Naive thymus-derived CD4-positive, alpha-beta T cell (primary cell): ENCODE data around the gene LDB2. TPM values are rescaled to one million over a fixed set of nuclear protein-coding genes. Genes with fewer than 3 reads are reported as not detected.
"Not testable (repeated sequence)": the region's sequence is repeated elsewhere in the genome, so short reads cannot be mapped to it uniquely, and the experiment has no call there.

Source experiments
- ATAC-seq: fragments of 150-1000 bp; cut with Tn5 transposase; 2 replicates; pipeline ENCODE4 v1.10.0; 2021; ENCODE audit warnings: mild to moderate bottlenecking, moderate library complexity
- CTCF ChIA-PET: fragments of 350-600 bp; sonication (Branson Sonifier 250); formaldehyde crosslinking; loops from one replicate; lab custom pipeline; 2021; ENCODE audit warnings: antibody characterized with exemption; lab: Charles Lee
- POLR2A ChIA-PET: fragments of 350-600 bp; sonication (Branson Sonifier 250); formaldehyde crosslinking; loops from one replicate; lab custom pipeline; 2021; ENCODE audit warnings: antibody characterized with exemption, inconsistent platforms; lab: Charles Lee
- DNase-seq, 9 donors: peaks; one replicate each; pipeline versions ENCODE4 v3.0.0 to v3.0.0-alpha.2; 2020 to 2022; ENCODE audit warnings: mixed read lengths in 1 of 9
- H3K27ac ChIP-seq: one replicate; pipeline ENCODE4 v1.7.0; 2013; ENCODE audit warnings: mild to moderate bottlenecking, low read depth, low read length, moderate library complexity
- H3K27me3 ChIP-seq, 2 donors: one replicate each; pipeline ENCODE4 v1.7.0; 2013; ENCODE audit warnings: low read length in 2 of 2, mild to moderate bottlenecking in 2 of 2, moderate library complexity in 2 of 2; ENCODE audit not compliant: control insufficient read depth in 2 of 2, insufficient read depth in 2 of 2
- H3K36me3 ChIP-seq, 3 experiments: 1 replicate in 2 of 3; 2 replicates in 1 of 3; pipeline ENCODE4 v1.7.0; 2013; ENCODE audit warnings: low read length in 3 of 3, mild to moderate bottlenecking in 3 of 3, moderate library complexity in 1 of 3; ENCODE audit not compliant: insufficient read depth in 3 of 3, control insufficient read depth in 2 of 3
- H3K4me1 ChIP-seq, 2 donors: one replicate each; pipeline ENCODE4 v1.7.0; 2013; ENCODE audit warnings: low read length in 2 of 2, mild to moderate bottlenecking in 2 of 2, moderate library complexity in 1 of 2; ENCODE audit not compliant: control insufficient read depth in 2 of 2, insufficient read depth in 2 of 2
- H3K4me3 ChIP-seq: 2 replicates; pipeline ENCODE4 v1.7.0; 2013; ENCODE audit warnings: mild to moderate bottlenecking, low read length
- H3K9me3 ChIP-seq, 3 experiments: 1 replicate in 2 of 3; 2 replicates in 1 of 3; pipeline ENCODE4 v1.7.0; 2013; ENCODE audit warnings: low read length in 3 of 3; ENCODE audit not compliant: control insufficient read depth in 2 of 3
- H3K27ac Mint-ChIP-seq, 9 donors: one replicate each; pipeline ENCODE4 v1.8.0; 2020 to 2022; ENCODE audit warnings: mixed read lengths in 9 of 9, mild to moderate bottlenecking in 8 of 9, moderate library complexity in 5 of 9, inconsistent platforms in 2 of 9
- H3K27me3 Mint-ChIP-seq, 5 donors: one replicate each; pipeline ENCODE4 v1.8.0; 2021 to 2022; ENCODE audit warnings: mixed read lengths in 5 of 5, mild to moderate bottlenecking in 1 of 5
- H3K36me3 Mint-ChIP-seq, 5 donors: one replicate each; pipeline ENCODE4 v1.8.0; 2020 to 2022; ENCODE audit warnings: mixed read lengths in 5 of 5, mild to moderate bottlenecking in 3 of 5, inconsistent platforms in 1 of 5
- H3K4me1 Mint-ChIP-seq, 7 donors: one replicate each; pipeline ENCODE4 v1.8.0; 2020 to 2022; ENCODE audit warnings: mixed read lengths in 7 of 7, mild to moderate bottlenecking in 3 of 7, inconsistent platforms in 1 of 7
- H3K4me3 Mint-ChIP-seq, 10 donors: one replicate each; pipeline ENCODE4 v1.8.0; 2020 to 2022; ENCODE audit warnings: mild to moderate bottlenecking in 10 of 10, mixed read lengths in 10 of 10, moderate library complexity in 6 of 10, inconsistent platforms in 2 of 10
- H3K9me3 Mint-ChIP-seq, 11 donors: one replicate each; pipeline ENCODE4 v1.8.0; 2020 to 2022; ENCODE audit warnings: mixed read lengths in 11 of 11, mild to moderate bottlenecking in 4 of 11, inconsistent platforms in 1 of 11, moderate library complexity in 1 of 11
- intact Hi-C, 2 donors: fragments of 100-400 bp; cut with micrococcal nuclease; formaldehyde crosslinking; loops; one replicate each; pipeline ENCODE4 v1.15.1; 2023
- polyA plus RNA-seq, 2 donors: library from polyadenylated mRNA; unstranded; fragments of 300-500 nt; fragmentation: Illumina TruSeq; gene quantifications; one replicate each; pipeline ENCODE4 v1.2.3, GENCODE V29; 2021
- total RNA-seq, 6 experiments: library from RNA in 5 of 6; stranded (reverse) in 5 of 6; gene quantifications; 1 replicate in 5 of 6; 2 replicates in 1 of 6; pipeline ENCODE4 v1.2.3 and lab custom pipeline; 2021 to 2026

Gene LDB2
- total and polyA plus RNA-seq, 7 experiments from 2014 or later, result 0.29 to 1.5 TPM; not detected in 5

DNA sequence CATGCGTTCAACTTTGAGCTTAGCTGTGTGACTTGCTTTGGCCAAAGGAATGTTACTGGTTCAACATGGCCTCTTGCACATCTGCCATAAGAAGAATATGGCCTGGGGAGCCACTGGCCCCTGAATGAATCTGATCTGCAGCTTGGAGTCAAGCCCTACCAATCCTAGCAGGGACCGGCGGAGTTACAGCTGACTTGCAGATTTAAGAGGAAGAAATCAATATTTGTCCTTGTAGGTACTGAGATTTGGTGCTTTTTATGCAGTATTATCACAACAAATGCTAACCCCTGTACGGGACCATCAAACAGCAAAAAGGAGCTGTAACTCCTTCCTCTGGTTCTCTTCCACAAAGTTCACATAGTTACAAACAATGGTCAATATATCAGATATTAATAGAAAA lies 252.0 kb downstream of the LDB2 start:
- no peaks in the 10 kb centered on the region for H3K27me3 ChIP-seq
- POLR2A ChIA-PET, result no interaction called here

DNA sequence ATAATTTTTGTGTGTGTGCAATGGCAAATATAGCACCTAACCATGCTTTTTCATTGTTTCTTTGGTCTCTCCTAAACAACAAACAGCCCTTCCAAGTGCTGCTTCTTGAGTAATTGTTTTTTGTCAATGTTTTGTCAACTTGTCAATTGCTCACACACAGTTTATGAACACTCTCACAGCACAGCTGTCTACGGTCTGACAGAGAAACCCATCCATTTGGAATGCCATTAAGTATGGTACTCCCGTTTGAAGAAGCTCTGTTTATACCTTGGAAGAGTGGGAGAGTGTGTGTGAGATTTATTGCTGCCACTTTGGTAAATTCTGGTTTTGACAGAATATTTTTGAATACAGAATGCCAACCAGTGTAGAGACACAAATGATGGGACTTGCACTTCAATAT lies 254.6 kb downstream of the LDB2 start:
- no peak overlapping the region for H3K27ac Mint-ChIP-seq
- Histone ChIP-seq H3K4me1 (no peaks in the 10 kb centered on the region), H3K27ac (no peak overlapping the region), H3K27me3 (no peaks in the 10 kb centered on the region), H3K36me3 (no peaks in the 10 kb centered on the region), H3K9me3 (no peaks in the 10 kb centered on the region), H3K4me3 (no peak overlapping the region)
- peaks cover 0 to 4% (median 0%) of the 10 kb centered on the region in 11 donors for H3K9me3 Mint-ChIP-seq
- no peaks in the 10 kb centered on the region for H3K36me3 Mint-ChIP-seq
- intact Hi-C loops, result no loop called here
- peaks cover 0 to 20% (median 0%) of the 10 kb centered on the region in 5 donors for H3K27me3 Mint-ChIP-seq
- H3K4me1 Mint-ChIP-seq, result no peaks in the 10 kb centered on the region
- ATAC-seq, result no peak
- CTCF ChIA-PET, result no interaction called here
- no peak for DNase-seq
- POLR2A ChIA-PET, result no interaction called here
- H3K4me3 Mint-ChIP-seq, result no peak overlapping the region

More for the DNA sequence above, 252.0 kb downstream of the LDB2 start:
- Mint-ChIP-seq H3K27me3 (peaks cover 0 to 16% (median 0%) of the 10 kb centered on the region in 5 donors), H3K4me3 (no peak overlapping the region), H3K4me1 (no peaks in the 10 kb centered on the region), H3K9me3 (peaks cover 0 to 4% (median 0%) of the 10 kb centered on the region in 11 donors), H3K36me3 (no peaks in the 10 kb centered on the region), H3K27ac (no peak overlapping the region)
- H3K27ac ChIP-seq, result no peak overlapping the region
- DNase-seq, result no peak
- H3K4me1 ChIP-seq, result no peaks in the 10 kb centered on the region
- H3K36me3 ChIP-seq, result no peaks in the 10 kb centered on the region
- CTCF ChIA-PET, result no interaction called here
- no peaks in the 10 kb centered on the region for H3K9me3 ChIP-seq
- no peak overlapping the region for H3K4me3 ChIP-seq
- intact Hi-C loops, result no loop called here
- no peak for ATAC-seq

DNA sequence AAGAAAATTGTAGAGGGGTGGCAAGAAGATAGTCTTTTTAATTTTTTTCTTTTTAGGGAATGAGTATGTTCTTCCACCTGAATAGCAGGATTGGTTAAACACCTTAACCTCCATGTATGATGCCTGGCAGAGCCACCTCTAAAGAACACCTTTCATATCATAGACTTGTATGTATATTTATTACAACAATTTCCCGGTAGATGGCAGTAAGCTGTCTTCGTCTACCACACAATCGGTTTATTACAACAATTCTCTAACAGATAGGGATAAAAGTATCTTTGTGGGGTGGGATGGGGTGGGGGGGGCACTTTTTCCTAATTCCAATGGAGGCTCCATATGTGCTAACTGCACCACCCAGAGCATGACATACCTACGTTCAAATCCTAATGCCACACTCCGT lies 255.5 kb downstream of the LDB2 start:
- ChIA-PET CTCF (no interaction called here), POLR2A (no interaction called here)
- H3K4me1 ChIP-seq, result no peaks in the 10 kb centered on the region
- no peak for ATAC-seq
- Mint-ChIP-seq H3K27me3 (peaks cover 0 to 17% (median 0%) of the 10 kb centered on the region in 5 donors), H3K36me3 (no peaks in the 10 kb centered on the region), H3K4me1 (no peaks in the 10 kb centered on the region), H3K9me3 (peaks cover 0 to 4% (median 0%) of the 10 kb centered on the region in 11 donors), H3K27ac (no peak overlapping the region), H3K4me3 (no peak overlapping the region)
- no peaks in the 10 kb centered on the region for H3K27me3 ChIP-seq
- H3K27ac ChIP-seq, result no peak overlapping the region
- H3K36me3 ChIP-seq, result no peaks in the 10 kb centered on the region
- no peaks in the 10 kb centered on the region for H3K9me3 ChIP-seq
- no peak for DNase-seq
- intact Hi-C loops, result no loop called here
- no peak overlapping the region for H3K4me3 ChIP-seq

- H3K9me3 Mint-ChIP-seq, result peaks cover 0 to 4% (median 0%) of the 10 kb centered on the region in 11 donors
- ChIA-PET CTCF (no interaction called here), POLR2A (no interaction called here)
- no peak for DNase-seq
- H3K4me3 ChIP-seq, result no peak overlapping the region
- H3K4me3 Mint-ChIP-seq, result no peak overlapping the region
- H3K27ac Mint-ChIP-seq, result no peak overlapping the region
- H3K36me3 ChIP-seq, result no peaks in the 10 kb centered on the region
- intact Hi-C loops, result no loop called here
- H3K4me1 ChIP-seq, result no peaks in the 10 kb centered on the region
- H3K36me3 Mint-ChIP-seq, result no peaks in the 10 kb centered on the region
- no peak for ATAC-seq
- no peaks in the 10 kb centered on the region for H3K9me3 ChIP-seq
- peaks cover 0 to 13% (median 0%) of the 10 kb centered on the region in 5 donors for H3K27me3 Mint-ChIP-seq
- no peaks in the 10 kb centered on the region for H3K4me1 Mint-ChIP-seq
- no peak overlapping the region for H3K27ac ChIP-seq
- H3K27me3 ChIP-seq, result no peaks in the 10 kb centered on the region
Observed at GRCh38 chr4:16641971-16642370, 256.5 kb downstream of the LDB2 start.

- Histone ChIP-seq H3K9me3 (no peaks in the 10 kb centered on the region), H3K4me3 (no peak overlapping the region), H3K36me3 (no peaks in the 10 kb centered on the region), H3K27ac (no peak overlapping the region), H3K4me1 (no peaks in the 10 kb centered on the region), H3K27me3 (no peaks in the 10 kb centered on the region)
- Mint-ChIP-seq H3K4me3 (no peak overlapping the region), H3K9me3 (peaks cover 0 to 15% (median 7%) of the 10 kb centered on the region in 11 donors), H3K27ac (no peak overlapping the region), H3K27me3 (peaks cover 0 to 6% (median 0%) of the 10 kb centered on the region in 5 donors), H3K36me3 (no peaks in the 10 kb centered on the region), H3K4me1 (no peaks in the 10 kb centered on the region)
- ATAC-seq, result no peak
- no peak for DNase-seq
- ChIA-PET CTCF (no interaction called here), POLR2A (no interaction called here)
- intact Hi-C loops, result no loop called here
Observed at GRCh38 chr4:16636912-16637630, 261.4 kb downstream of the LDB2 start.

DNA sequence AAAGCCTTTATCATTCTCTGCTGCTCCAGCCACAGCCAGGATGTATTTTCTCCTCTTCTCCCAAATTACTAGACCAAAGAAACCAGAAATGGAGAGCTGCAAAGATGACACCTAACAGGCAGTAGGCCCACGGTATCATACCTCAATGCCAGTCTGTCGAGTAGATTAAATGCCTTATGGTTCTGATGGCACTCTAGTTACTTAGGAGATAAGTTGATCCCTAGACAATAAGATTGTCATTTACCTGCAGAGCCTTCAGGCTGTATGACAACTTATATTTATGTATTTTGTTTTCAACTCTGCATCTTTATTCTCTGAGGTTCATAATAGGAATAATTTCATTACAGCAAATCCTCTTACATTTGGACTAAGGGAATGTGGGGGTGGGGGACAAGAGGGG lies 262.1 kb downstream of the LDB2 start:
- H3K27ac ChIP-seq, result no peak overlapping the region
- H3K27ac Mint-ChIP-seq, result no peak overlapping the region
- ATAC-seq (no peak), DNase-seq (no peak)
- H3K4me3 ChIP-seq, result no peak overlapping the region
- H3K27me3 ChIP-seq, result no peaks in the 10 kb centered on the region
- H3K9me3 Mint-ChIP-seq, result peaks cover 0 to 20% (median 7%) of the 10 kb centered on the region in 11 donors
- no peaks in the 10 kb centered on the region for H3K36me3 ChIP-seq
- H3K4me3 Mint-ChIP-seq, result no peak overlapping the region
- H3K27me3 Mint-ChIP-seq, result peaks cover 0 to 2% (median 0%) of the 10 kb centered on the region in 5 donors
- no peaks in the 10 kb centered on the region for H3K9me3 ChIP-seq
- ChIA-PET POLR2A (no interaction called here), CTCF (no interaction called here)
- H3K36me3 Mint-ChIP-seq, result no peaks in the 10 kb centered on the region
- H3K4me1 ChIP-seq, result no peaks in the 10 kb centered on the region
- intact Hi-C loops, result no loop called here
- H3K4me1 Mint-ChIP-seq, result no peaks in the 10 kb centered on the region

DNA sequence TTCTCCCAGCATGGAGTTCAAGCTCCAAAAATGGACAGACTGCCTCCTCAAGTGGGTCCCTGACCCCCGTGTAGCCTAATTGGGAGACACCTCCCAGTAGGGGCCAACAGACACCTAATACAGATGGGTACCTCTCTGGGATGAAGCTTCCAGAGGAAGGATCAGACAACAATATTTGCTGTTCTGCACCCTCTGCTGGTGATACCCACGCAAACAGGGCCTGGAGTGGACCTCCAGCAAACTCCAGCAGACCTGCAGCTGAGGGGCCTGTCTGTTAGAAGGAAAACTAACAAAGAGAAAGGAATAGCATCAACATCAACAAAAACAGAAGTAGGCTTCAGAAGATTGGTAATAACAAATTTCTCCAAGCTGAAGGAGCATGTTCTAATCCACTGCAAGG lies 269.2 kb downstream of the LDB2 start:
- peaks cover 0 to 17% (median 10%) of the 10 kb centered on the region in 11 donors for H3K9me3 Mint-ChIP-seq
- CTCF ChIA-PET, POLR2A ChIA-PET, H3K27ac Mint-ChIP-seq, H3K4me1 Mint-ChIP-seq, H3K36me3 Mint-ChIP-seq, H3K4me3 Mint-ChIP-seq, H3K27ac ChIP-seq, H3K27me3 ChIP-seq, H3K4me1 ChIP-seq, ATAC-seq, intact Hi-C loops, H3K4me3 ChIP-seq, DNase-seq, H3K36me3 ChIP-seq, H3K9me3 ChIP-seq: not testable (repeated sequence)
- H3K27me3 Mint-ChIP-seq, result peaks cover 0 to 14% (median 0%) of the 10 kb centered on the region in 5 donors
